ENCODE results near the gene GPC6.

GPC6 gene

GRCh38 chr13:93248627-93249047 is 22.0 kb downstream of the GPC6 start:
- no peak overlapping the region for H3K4me3 ChIP-seq (replicated peaks; ENCODE audit: low read depth, low read length)
- DNase-seq (ENCODE audit: extremely low read depth, low read depth), result no peak
- TF ChIP-seq CTCF (IDR thresholded peaks at IDR 0.05; ENCODE audit: low read depth, low read length, missing control alignments), result peak; percentile 52

GRCh38 chr13:93249364-93250306 is 23.0 kb downstream of the GPC6 start:
- H3K4me3 ChIP-seq (replicated peaks; ENCODE audit: low read depth, low read length), result no peak overlapping the region
- DNase-seq (ENCODE audit: extremely low read depth, low read depth), result peak; percentile 87

GRCh38 chr13:93254775-93255174 is 28.2 kb downstream of the GPC6 start:
- no peak overlapping the region for H3K4me3 ChIP-seq (replicated peaks; ENCODE audit: low read depth, low read length)
- no peak for TF ChIP-seq CTCF (IDR thresholded peaks at IDR 0.05; ENCODE audit: low read depth, low read length, missing control alignments)

More at GRCh38 chr13:93249364-93250306, 23.0 kb downstream of the GPC6 start:
- TF ChIP-seq CTCF (IDR thresholded peaks at IDR 0.05; ENCODE audit: low read depth, low read length, missing control alignments), result no peak

GRCh38 chr13:93256998-93257397 is 30.4 kb downstream of the GPC6 start:
- TF ChIP-seq CTCF (IDR thresholded peaks at IDR 0.05; ENCODE audit: low read depth, low read length, missing control alignments), result no peak
- H3K4me3 ChIP-seq (replicated peaks; ENCODE audit: low read depth, low read length), result no peak overlapping the region
- DNase-seq (ENCODE audit: extremely low read depth, low read depth), result no peak

More at GRCh38 chr13:93254775-93255174, 28.2 kb downstream of the GPC6 start:
- DNase-seq (ENCODE audit: extremely low read depth, low read depth), result no peak

- no peak for TF ChIP-seq CTCF (IDR thresholded peaks at IDR 0.05; ENCODE audit: low read depth, low read length, missing control alignments)
- no peak overlapping the region for H3K4me3 ChIP-seq (replicated peaks; ENCODE audit: low read depth, low read length)
Measured at GRCh38 chr13:93259527-93260080, 33.0 kb downstream of the GPC6 start.

GRCh38 chr13:93260591-93260990 is 34.0 kb downstream of the GPC6 start:
- TF ChIP-seq CTCF (IDR thresholded peaks at IDR 0.05; ENCODE audit: low read depth, low read length, missing control alignments), result no peak
- no peak overlapping the region for H3K4me3 ChIP-seq (replicated peaks; ENCODE audit: low read depth, low read length)
- DNase-seq (ENCODE audit: extremely low read depth, low read depth), result no peak

More at GRCh38 chr13:93259527-93260080, 33.0 kb downstream of the GPC6 start:
- DNase-seq (ENCODE audit: extremely low read depth, low read depth), result no peak
